Upper lobe of left lung (tissue), 4 donors: ENCODE measurements around the gene SELENOT.

Experiments used
- CTCF ChIP-seq, 6 experiments: fragments of 450-650 bp in 4 of 6; fragments of 200-600 bp in 2 of 6; sonication (generic) in 2 of 6; IDR thresholded peaks; one replicate each; pipeline ENCODE4 v1.5.1; 2016 to 2019; ENCODE audit warnings: antibody characterized with exemption in 6 of 6
- EP300 ChIP-seq, 4 donors: sonication (generic); formaldehyde crosslinking; IDR thresholded peaks; one replicate each; pipeline ENCODE4 v1.5.1; 2017; ENCODE audit warnings: antibody characterized with exemption in 4 of 4, control low read depth in 2 of 4
- POLR2A ChIP-seq, 4 donors: fragments of 450-650 bp; IDR thresholded peaks; one replicate each; pipeline ENCODE4 v1.5.1; 2016 to 2017; ENCODE audit warnings: antibody characterized with exemption in 4 of 4, mild to moderate bottlenecking in 2 of 4
- POLR2AphosphoS5 ChIP-seq, 2 donors: sonication (generic); formaldehyde crosslinking; IDR thresholded peaks; one replicate each; pipeline ENCODE4 v1.5.1; 2017; ENCODE audit warnings: antibody characterized with exemption in 2 of 2

- no peak for TF ChIP-seq EP300 (IDR thresholded peaks at IDR 0.05)
- TF ChIP-seq CTCF (IDR thresholded peaks at IDR 0.05): no peak
- TF ChIP-seq POLR2A (IDR thresholded peaks at IDR 0.05): no peak
- TF ChIP-seq POLR2AphosphoS5 (IDR thresholded peaks at IDR 0.05): no peak
These were observed 50.0 kb downstream of the SELENOT start for GRCh38 chr3:150653110-150653561.
